ENCODE data around the gene TIMP4.

TIMP4 gene

GRCh38 chr3:12142476-12142875 is 16.2 kb downstream of the TIMP4 start:
- no peak for DNase-seq

- no peak for DNase-seq
Measured at GRCh38 chr3:12141350-12141749, 17.4 kb downstream of the TIMP4 start.

GRCh38 chr3:12139111-12139511 is 19.6 kb downstream of the TIMP4 start:
- DNase-seq = no peak

GRCh38 chr3:12138044-12138443 is 20.7 kb downstream of the TIMP4 start:
- no peak for DNase-seq

DNA sequence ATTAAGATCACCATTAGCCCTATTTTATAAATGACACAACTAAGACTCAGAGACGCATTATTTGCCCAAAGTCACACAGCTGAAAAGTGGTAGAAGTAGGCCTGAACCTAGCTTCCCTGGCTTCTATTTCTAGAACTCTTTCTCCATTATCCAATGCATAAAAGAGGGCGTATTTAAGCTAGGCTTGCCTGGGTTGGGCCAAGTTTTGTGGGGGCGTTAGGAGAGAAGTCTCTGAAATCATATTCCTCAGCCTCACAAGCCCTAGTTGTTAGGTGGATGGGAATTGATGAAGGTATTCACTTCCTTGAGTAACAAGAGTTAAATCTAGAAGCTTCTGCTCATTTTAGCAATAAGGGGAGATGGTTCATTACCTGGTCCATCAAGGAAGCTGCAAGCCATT is 22.3 kb downstream of the TIMP4 start:
- DNase-seq = no peak

DNA sequence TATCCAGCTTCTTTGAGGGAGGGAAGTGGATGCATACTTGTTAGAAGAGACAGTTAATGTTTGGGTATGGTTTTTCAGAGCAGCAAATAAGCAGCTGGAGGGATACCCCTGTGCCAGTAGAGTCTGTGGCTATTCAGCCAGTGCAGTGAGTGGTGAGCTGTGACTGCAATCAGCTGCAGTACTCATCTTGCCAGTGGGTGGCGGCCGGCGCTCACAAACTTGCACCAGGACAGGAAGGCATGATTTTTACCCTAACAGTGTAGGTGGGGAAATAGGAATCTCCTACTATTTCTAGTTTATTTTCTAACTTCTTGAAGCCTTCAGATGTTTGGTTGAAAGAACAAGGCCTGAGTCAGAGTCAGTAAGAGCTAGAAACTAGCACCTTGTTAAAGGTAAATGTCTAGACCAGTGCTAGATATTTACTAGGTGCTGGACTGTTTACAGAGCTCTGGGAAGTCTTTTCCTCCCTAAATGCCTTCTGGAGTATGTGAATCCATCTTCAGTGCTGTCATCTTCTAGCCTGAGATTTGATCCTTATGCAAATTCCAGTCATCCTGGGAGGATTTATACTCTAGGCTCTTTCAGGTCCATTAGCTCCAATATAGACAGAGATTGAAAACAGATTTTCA is 23.6 kb downstream of the TIMP4 start:
- DNase-seq = peak; percentile 57

DNA sequence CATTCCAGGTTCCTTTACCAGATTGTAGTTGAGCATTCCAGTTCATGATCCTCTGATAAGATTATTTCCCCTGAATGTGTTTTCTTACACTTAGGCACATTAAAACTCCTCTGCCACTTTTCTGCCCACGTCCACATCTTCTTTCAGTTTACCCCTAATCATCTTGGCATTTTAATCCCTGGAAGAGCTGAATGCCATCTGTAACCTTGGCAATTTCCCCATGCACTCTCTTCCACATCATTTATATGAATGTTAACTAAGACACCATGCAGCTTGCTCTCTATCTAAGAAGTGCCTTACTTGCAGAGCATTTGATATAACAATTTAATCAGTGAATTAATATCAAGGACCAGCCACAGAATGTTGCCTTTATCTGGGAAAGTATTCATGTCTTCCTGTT is 25.8 kb downstream of the TIMP4 start:
- no peak for DNase-seq

- no peak for DNase-seq
Measured at GRCh38 chr3:12131351-12132090, 27.2 kb downstream of the TIMP4 start.

DNA sequence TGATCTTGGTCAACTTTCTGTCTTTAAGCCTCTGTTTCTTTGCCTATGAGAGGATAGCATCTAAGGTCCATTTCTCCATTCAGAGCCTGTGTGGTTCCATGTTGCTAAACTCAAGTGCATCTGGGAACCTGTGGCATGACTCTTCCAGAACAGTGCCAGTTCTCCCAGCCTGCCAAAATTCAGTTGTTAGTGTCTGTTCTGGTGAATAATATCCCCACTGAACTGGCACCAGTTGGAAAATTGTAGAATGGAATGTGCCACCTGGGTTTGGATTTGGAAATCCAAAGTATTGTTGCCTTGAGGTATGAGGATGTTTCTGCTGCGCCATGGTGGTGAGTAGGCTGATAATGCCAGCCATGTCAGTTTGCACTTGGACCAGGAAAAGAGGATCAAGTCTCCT is 31.3 kb downstream of the TIMP4 start:
- no peak for DNase-seq

- no peak for DNase-seq
Measured at GRCh38 chr3:12125772-12126171, 32.9 kb downstream of the TIMP4 start.

DNA sequence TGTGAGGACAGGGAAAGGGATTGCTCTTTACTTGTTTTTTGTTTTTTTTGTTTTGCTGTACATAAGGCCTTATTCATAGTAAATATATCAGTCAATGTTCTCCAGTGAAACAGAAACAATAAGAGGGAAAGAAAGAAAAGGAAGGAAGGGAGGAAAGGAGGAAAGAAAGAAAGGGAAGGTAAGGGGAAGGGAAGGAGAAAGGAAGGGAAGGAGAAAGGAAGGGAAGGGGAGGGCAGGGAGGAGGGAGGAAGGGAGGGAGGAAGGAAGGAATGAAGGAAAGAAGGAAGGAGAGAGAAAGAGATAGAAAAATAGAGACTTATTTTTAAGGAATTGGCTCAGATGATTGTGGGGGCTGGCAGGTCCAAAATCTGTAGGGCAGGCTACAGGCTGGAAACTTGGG is 37.2 kb downstream of the TIMP4 start:
- no peak for DNase-seq

- no peak for DNase-seq
Measured at GRCh38 chr3:12120374-12121140, 38.2 kb downstream of the TIMP4 start.

DNA sequence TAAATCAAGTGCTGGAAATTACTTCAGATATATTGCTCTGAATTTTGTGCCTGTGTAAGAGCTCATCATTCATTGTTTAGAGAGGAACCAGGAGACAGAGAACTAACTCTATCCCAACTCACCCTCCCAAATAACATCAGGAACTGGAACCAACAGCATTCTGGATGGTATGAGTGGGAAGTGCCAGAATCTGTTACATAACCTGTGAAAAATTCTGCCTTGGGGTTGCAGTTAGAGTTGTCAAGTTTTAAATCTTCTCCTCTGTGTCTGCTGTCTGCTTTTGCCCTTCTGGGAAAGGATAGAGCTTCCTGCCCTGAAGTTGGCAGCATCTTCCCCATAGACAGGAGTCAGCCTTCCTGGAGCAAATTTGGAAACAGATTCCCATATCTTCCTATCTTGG is 41.2 kb downstream of the TIMP4 start:
- DNase-seq = no peak

DNA sequence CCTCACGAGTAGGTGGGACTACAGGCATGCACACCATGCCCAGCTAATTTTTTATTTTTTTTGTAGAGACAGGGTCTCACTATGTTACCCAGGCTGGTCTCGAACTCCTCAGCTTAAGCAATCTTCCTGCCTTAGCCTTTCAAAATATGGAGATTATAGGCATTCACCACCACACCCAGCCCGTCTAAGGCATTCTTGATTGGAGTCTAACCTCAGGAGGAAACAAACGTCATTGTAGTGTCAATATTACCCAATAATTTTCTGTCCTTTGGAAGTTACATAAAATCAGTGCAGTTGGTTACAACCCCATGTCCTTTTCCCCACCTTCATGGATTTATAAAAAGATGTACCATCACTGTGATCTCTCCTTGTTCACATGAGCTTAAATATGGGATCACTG is 41.8 kb downstream of the TIMP4 start:
- DNase-seq = no peak

DNA sequence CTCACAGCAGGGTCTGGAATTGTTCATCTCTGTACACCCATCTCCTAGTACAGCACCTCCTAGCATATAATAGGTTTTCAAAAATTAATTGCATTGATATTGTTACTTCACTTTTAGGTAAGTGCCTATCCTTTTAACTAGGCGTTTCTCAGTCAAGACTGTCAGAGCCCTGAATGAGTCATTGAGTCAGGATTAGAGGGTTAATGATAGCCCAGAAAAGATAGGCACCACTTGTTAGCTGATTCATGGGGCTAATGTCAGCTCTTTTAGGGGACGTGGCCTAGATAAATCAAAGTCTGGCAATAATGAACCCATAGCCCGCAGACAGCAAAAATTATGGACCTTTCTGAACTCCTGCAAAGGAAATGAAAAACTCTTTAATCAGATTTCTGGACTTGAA is 42.9 kb downstream of the TIMP4 start:
- no peak for DNase-seq

GRCh38 chr3:12115104-12115503 is 43.6 kb downstream of the TIMP4 start:
- DNase-seq = no peak

DNA sequence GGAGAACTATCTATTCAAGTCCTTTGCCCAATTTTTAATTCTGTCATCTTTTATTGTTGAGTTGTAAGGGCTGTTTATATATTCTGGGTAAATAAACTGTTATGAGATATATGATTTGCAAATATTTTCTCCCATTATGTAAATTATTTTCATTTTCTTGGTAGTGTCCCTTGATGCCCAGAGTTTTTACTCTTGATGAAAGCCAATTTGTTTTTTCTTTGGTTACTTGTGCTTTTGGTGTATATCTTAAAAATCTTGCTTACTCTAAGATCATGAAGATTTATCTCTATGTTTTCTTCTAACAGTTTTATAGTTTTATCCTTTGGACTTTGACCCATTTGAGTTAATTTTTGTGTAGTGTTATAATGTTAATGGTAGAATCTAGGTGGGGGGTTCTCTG is 44.5 kb downstream of the TIMP4 start:
- DNase-seq = no peak

DNA sequence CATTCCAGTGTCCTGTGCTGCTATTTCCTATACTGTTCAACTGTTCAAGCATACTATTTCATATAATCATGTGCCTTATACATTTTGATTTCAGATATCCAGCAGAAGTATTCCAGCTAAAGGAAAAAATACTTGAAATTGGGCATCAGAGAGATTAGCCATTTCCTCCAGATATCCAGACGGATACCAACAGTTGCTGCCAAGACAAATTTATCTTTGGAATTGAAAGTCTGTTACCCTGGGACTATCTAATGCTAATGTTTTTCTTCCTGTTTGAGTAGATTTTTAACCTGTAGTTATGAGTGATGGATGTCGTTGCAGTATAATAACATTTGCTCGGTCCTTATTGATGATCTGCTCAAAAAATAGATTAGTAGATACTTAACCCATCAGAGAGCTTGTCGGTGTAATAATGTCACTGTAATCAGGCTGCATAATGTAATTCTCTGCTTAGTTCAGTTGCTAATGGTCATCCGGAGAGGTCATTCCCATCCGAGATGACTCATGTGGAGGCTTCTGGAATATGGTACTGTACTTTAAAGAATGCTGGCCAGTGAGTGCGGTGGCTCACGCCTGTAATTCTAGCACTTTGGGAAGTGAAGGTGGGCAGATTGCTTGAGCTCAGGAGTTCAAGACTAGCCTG is 51.5 kb downstream of the TIMP4 start:
- DNase-seq = no peak
